Cerebellar nuclear complex (tissue), 1 donor: ENCODE results near the gene BLM.
"Not testable (repeated sequence)": the region's sequence is repeated elsewhere in the genome, so short reads cannot be mapped to it uniquely, and the experiment has no call there.

Experiments used
- DNase-seq, 2 experiments: peaks; one replicate each; lab custom pipeline; 2025; lab: John Stamatoyannopoulos, UW

Gene BLM

GRCh38 chr15:90820481-90820880 lies 103.3 kb downstream of the BLM start:
- DNase-seq = no peak

- DNase-seq = no peak
Observed at GRCh38 chr15:90822204-90822955, 105.2 kb downstream of the BLM start.

- no peak for DNase-seq
Observed at GRCh38 chr15:90823455-90823974, 106.4 kb downstream of the BLM start.

GRCh38 chr15:90825115-90825899 lies 108.2 kb downstream of the BLM start:
- not testable (repeated sequence) for DNase-seq

- DNase-seq = not testable (repeated sequence)
Observed at GRCh38 chr15:90826206-90826885, 109.2 kb downstream of the BLM start.

GRCh38 chr15:90826886-90827435 lies 109.8 kb downstream of the BLM start:
- DNase-seq = no peak

GRCh38 chr15:90828111-90828510 lies 111.0 kb downstream of the BLM start:
- DNase-seq = no peak

- no peak for DNase-seq
Observed at GRCh38 chr15:90829126-90829525, 112.0 kb downstream of the BLM start.

- no peak for DNase-seq
Observed at GRCh38 chr15:90829942-90830440, 112.8 kb downstream of the BLM start.

GRCh38 chr15:90834626-90835025 lies 117.5 kb downstream of the BLM start:
- no peak for DNase-seq

- DNase-seq = no peak
Observed at GRCh38 chr15:90836296-90836871, 119.2 kb downstream of the BLM start.

- no peak for DNase-seq
Observed at GRCh38 chr15:90837094-90837493, 119.9 kb downstream of the BLM start.

- DNase-seq = no peak
Observed at GRCh38 chr15:90838139-90838538, 121.0 kb downstream of the BLM start.

GRCh38 chr15:90838544-90838943 lies 121.4 kb downstream of the BLM start:
- DNase-seq = no peak

GRCh38 chr15:90839187-90840071 lies 122.3 kb downstream of the BLM start:
- DNase-seq = no peak

- no peak for DNase-seq
Observed at GRCh38 chr15:90840157-90840855, 123.2 kb downstream of the BLM start.

- DNase-seq = no peak
Observed at GRCh38 chr15:90840954-90841353, 123.8 kb downstream of the BLM start.

GRCh38 chr15:90844696-90845095 lies 127.5 kb downstream of the BLM start:
- no peak for DNase-seq

- no peak for DNase-seq
Observed at GRCh38 chr15:90845201-90845949, 128.2 kb downstream of the BLM start.
